BE2C (cell line): ENCODE data around the gene MRPL40.

Experiments used
- DNase-seq: peaks from one replicate; pipeline ENCODE4 v3.0.0-alpha.2; 2020
- H3K27me3 ChIP-seq: fragments of 250-450 bp; sonication (Bioruptor Pico); 2 replicates; pipeline ENCODE4 v1.5.1; 2020; ENCODE audit warnings: mild to moderate bottlenecking
- H3K36me3 ChIP-seq: fragments of 250-450 bp; sonication (Bioruptor Pico); 2 replicates; pipeline ENCODE4 v1.5.1; 2020; ENCODE audit warnings: mild to moderate bottlenecking
- H3K4me1 ChIP-seq: fragments of 250-450 bp; sonication (Bioruptor Pico); 2 replicates; pipeline ENCODE4 v1.5.1; 2020
- H3K4me3 ChIP-seq: 2 replicates; pipeline ENCODE4 v1.5.1; 2011; ENCODE audit warnings: low read depth, low read length
- H3K9me3 ChIP-seq: fragments of 250-450 bp; sonication (Bioruptor Pico); 2 replicates; pipeline ENCODE4 v1.5.1; 2020
- CTCF ChIP-seq: IDR thresholded peaks from 2 replicates; pipeline ENCODE4 v1.5.1; 2012; ENCODE audit warnings: mild to moderate bottlenecking, low read depth, low read length

Gene MRPL40

GRCh38 chr22:19393704-19394103 lies 38.6 kb upstream of the MRPL40 start:
- peaks cover 84% of the 10 kb centered on the region for H3K36me3 ChIP-seq
- no peak for TF ChIP-seq CTCF
- DNase-seq: no peak
- H3K9me3 ChIP-seq: no peaks in the 10 kb centered on the region
- no peaks in the 10 kb centered on the region for H3K4me1 ChIP-seq
- H3K27me3 ChIP-seq: no peaks in the 10 kb centered on the region
- H3K4me3 ChIP-seq: no peak overlapping the region

- no peaks in the 10 kb centered on the region for H3K9me3 ChIP-seq
- TF ChIP-seq CTCF: no peak
- peaks cover 78% of the 10 kb centered on the region for H3K36me3 ChIP-seq
- no peak overlapping the region for H3K4me3 ChIP-seq
- H3K4me1 ChIP-seq: no peaks in the 10 kb centered on the region
- no peak for DNase-seq
- H3K27me3 ChIP-seq: no peaks in the 10 kb centered on the region
Observed at GRCh38 chr22:19394274-19395050, 37.9 kb upstream of the MRPL40 start.

- Histone ChIP-seq H3K4me3 (no peak overlapping the region), H3K27me3 (no peaks in the 10 kb centered on the region), H3K9me3 (no peaks in the 10 kb centered on the region), H3K36me3 (peaks cover 71% of the 10 kb centered on the region), H3K4me1 (no peaks in the 10 kb centered on the region)
- no peak for TF ChIP-seq CTCF
- no peak for DNase-seq
Observed at GRCh38 chr22:19395276-19395675, 37.1 kb upstream of the MRPL40 start.

- Histone ChIP-seq H3K36me3 (peaks cover 70% of the 10 kb centered on the region), H3K4me3 (no peak overlapping the region), H3K9me3 (no peaks in the 10 kb centered on the region), H3K27me3 (no peaks in the 10 kb centered on the region), H3K4me1 (no peaks in the 10 kb centered on the region)
- DNase-seq: no peak
- TF ChIP-seq CTCF: no peak
Observed at GRCh38 chr22:19396561-19396933, 35.8 kb upstream of the MRPL40 start.

- no peak for DNase-seq
- Histone ChIP-seq H3K4me1 (no peaks in the 10 kb centered on the region), H3K4me3 (no peak overlapping the region), H3K36me3 (peaks cover 70% of the 10 kb centered on the region), H3K9me3 (no peaks in the 10 kb centered on the region; the same call in 1 of the 2 replicates), H3K27me3 (no peaks in the 10 kb centered on the region)
- TF ChIP-seq CTCF: no peak
Observed at GRCh38 chr22:19396934-19397733, 35.2 kb upstream of the MRPL40 start.

GRCh38 chr22:19397734-19398104 lies 34.6 kb upstream of the MRPL40 start:
- DNase-seq: no peak
- H3K36me3 ChIP-seq: peaks cover 64% of the 10 kb centered on the region
- no peak for TF ChIP-seq CTCF

More at GRCh38 chr22:19397734-19398104, 34.6 kb upstream of the MRPL40 start:
- H3K27me3 ChIP-seq: no peaks in the 10 kb centered on the region
- H3K9me3 ChIP-seq: no peaks in the 10 kb centered on the region; the same call in 1 of the 2 replicates
- no peak overlapping the region for H3K4me3 ChIP-seq
- no peaks in the 10 kb centered on the region for H3K4me1 ChIP-seq
